Thyroid gland (tissue), 4 donors: ENCODE data around the gene TTLL10. TPM values are rescaled to one million over a fixed set of nuclear protein-coding genes. Genes with fewer than 3 reads are reported as not detected.

Experiments used
- DNase-seq, 2 donors: peaks; one replicate each; pipeline ENCODE4 v3.0.0-alpha.2; 2019
- H3K27ac ChIP-seq, 3 donors: fragments of 200-600 bp; sonication (generic); 1 replicate in 2 of 3; 2 replicates in 1 of 3; pipeline ENCODE4 v1.5.1; 2016 to 2019; ENCODE audit warnings: mild to moderate bottlenecking in 1 of 3, moderate library complexity in 1 of 3
- H3K27me3 ChIP-seq: fragments of 200-600 bp; sonication (generic); one replicate; pipeline ENCODE4 v1.5.1; 2019
- H3K36me3 ChIP-seq, 2 donors: fragments of 200-600 bp; sonication (generic); one replicate each; pipeline ENCODE4 v1.5.1; 2016 to 2019
- H3K4me1 ChIP-seq, 2 donors: fragments of 200-600 bp; sonication (generic); one replicate each; pipeline ENCODE4 v1.5.1; 2017 to 2019
- H3K4me3 ChIP-seq, 3 donors: fragments of 200-600 bp; sonication (generic); replicated peaks in 1 of 3; 1 replicate in 2 of 3; 2 replicates in 1 of 3; pipeline ENCODE4 v1.5.1; 2016; ENCODE audit warnings: mild to moderate bottlenecking in 1 of 3
- H3K9me3 ChIP-seq: fragments of 200-600 bp; sonication (generic); one replicate; pipeline ENCODE4 v1.5.1; 2017
- CTCF ChIP-seq, 6 experiments: fragments of 200-600 bp in 3 of 6; fragments of 450-650 bp in 3 of 6; sonication (generic) in 3 of 6; IDR thresholded peaks; one replicate each; pipeline ENCODE4 v1.5.1; 2016 to 2019; ENCODE audit warnings: antibody characterized with exemption in 6 of 6, mild to moderate bottlenecking in 2 of 6, inconsistent platforms in 1 of 6, moderate library complexity in 1 of 6
- POLR2A ChIP-seq, 2 donors: fragments of 450-650 bp; IDR thresholded peaks; one replicate each; pipeline ENCODE4 v1.6.1; 2017; ENCODE audit warnings: antibody characterized with exemption in 2 of 2, mild to moderate bottlenecking in 2 of 2, moderate library complexity in 1 of 2
- WGBS, 2 donors: methylation state at CpG; one replicate each; pipeline ENCODE4 v1.1.5; 2017; 5-methylcytosine and 5-hydroxymethylcytosine counted together
- intact Hi-C: fragments of 100-400 bp; cut with DNase I; formaldehyde crosslinking; loops from one replicate; pipeline ENCODE4 v1.15.1; 2023
- total RNA-seq, 4 donors: library from RNA; depleted of rRNA; stranded (reverse); fragments of >200 nt; gene quantifications; one replicate each; pipeline ENCODE4 v1.2.3, GENCODE V29; 2016

Gene TTLL10
- total RNA-seq, 4 donors from 2014 or later, result 0.13 to 0.29 TPM; not detected in 2

GRCh38 chr1:1199141-1199960 is 25.7 kb downstream of the TTLL10 start:
- 80 to 82% methylated on average over 12 to 16 of the region's 22 CpGs for WGBS, 2 donors
- TF ChIP-seq CTCF (IDR thresholded peaks at IDR 0.05), result no peak
- TF ChIP-seq POLR2A (IDR thresholded peaks at IDR 0.05), result no peak
- no peak for DNase-seq
- Histone ChIP-seq H3K4me1 (peaks cover 0 to 9% of the 10 kb centered on the region in 2 donors), H3K4me3 (no peak overlapping the region), H3K36me3 (no peaks in the 10 kb centered on the region), H3K9me3 (no peaks in the 10 kb centered on the region), H3K27me3 (no peaks in the 10 kb centered on the region), H3K27ac (no peak overlapping the region)
- intact Hi-C loops, result no loop called here

- no peak for DNase-seq
- no peaks in the 10 kb centered on the region for H3K27me3 ChIP-seq
- intact Hi-C loops, result no loop called here
- H3K9me3 ChIP-seq, result no peaks in the 10 kb centered on the region
- H3K27ac ChIP-seq, result no peak overlapping the region
- no peak for TF ChIP-seq POLR2A (IDR thresholded peaks at IDR 0.05)
- no peak for TF ChIP-seq CTCF (IDR thresholded peaks at IDR 0.05)
- no peaks in the 10 kb centered on the region for H3K36me3 ChIP-seq
- peaks cover 0 to 9% of the 10 kb centered on the region in 2 donors for H3K4me1 ChIP-seq
- WGBS, 2 donors, result 81 to 90% methylated on average over 10 to 14 of the region's 31 CpGs
- no peak overlapping the region for H3K4me3 ChIP-seq
Measured at GRCh38 chr1:1199961-1200875, 26.5 kb downstream of the TTLL10 start.

GRCh38 chr1:1200876-1201810 is 27.5 kb downstream of the TTLL10 start:
- peak overlapping the region in 1 of 3 donors; percentile 37 for H3K4me3 ChIP-seq
- no peaks in the 10 kb centered on the region for H3K36me3 ChIP-seq
- peak; percentile 22 for DNase-seq
- H3K4me1 ChIP-seq, result peaks cover 2 to 14% of the 10 kb centered on the region in 2 donors
- intact Hi-C loops, result no loop called here
- TF ChIP-seq POLR2A (IDR thresholded peaks at IDR 0.05) (no peak), CTCF (IDR thresholded peaks at IDR 0.05) (no peak)
- no peaks in the 10 kb centered on the region for H3K9me3 ChIP-seq
- H3K27me3 ChIP-seq, result no peaks in the 10 kb centered on the region
- no peak overlapping the region for H3K27ac ChIP-seq
- WGBS, 2 donors, result 0 to 4% methylated on average over 2 to 11 of the region's 109 CpGs

- WGBS, 2 donors, result 74 to 78% methylated on average over 7 to 19 of the region's 27 CpGs
- Histone ChIP-seq H3K9me3 (no peaks in the 10 kb centered on the region), H3K4me1 (peaks cover 6 to 20% of the 10 kb centered on the region in 2 donors), H3K27ac (no peak overlapping the region), H3K4me3 (no peak overlapping the region), H3K27me3 (no peaks in the 10 kb centered on the region), H3K36me3 (no peaks in the 10 kb centered on the region)
- intact Hi-C loops, result no loop called here
- no peak for DNase-seq
- TF ChIP-seq CTCF (IDR thresholded peaks at IDR 0.05) (no peak), POLR2A (IDR thresholded peaks at IDR 0.05) (no peak)
Measured at GRCh38 chr1:1202831-1203560, 29.3 kb downstream of the TTLL10 start.
